OCI-LY1 (cell line): ENCODE results near the gene FILIP1.
"Not testable (repeated sequence)": the region's sequence is repeated elsewhere in the genome, so short reads cannot be mapped to it uniquely, and the experiment has no call there.

Experiments
- H2AFZ ChIP-seq: fragments of 200-600 bp; sonication (generic), shearing (Covaris generic); 2 replicates; pipeline ENCODE4 v1.6.0; 2014; ENCODE audit warnings: antibody characterized with exemption, mild to moderate bottlenecking, low read length
- H3F3A ChIP-seq: fragments of 200-600 bp; sonication (generic), shearing (Covaris generic); 2 replicates; pipeline ENCODE4 v1.6.0; 2014; ENCODE audit warnings: mild to moderate bottlenecking, antibody characterized with exemption, low read length, moderate library complexity; ENCODE audit not compliant: insufficient read depth
- H3K27ac ChIP-seq: fragments of 200-600 bp; sonication (generic); 2 replicates; pipeline ENCODE4 v1.5.1; 2014; ENCODE audit warnings: low read length, mixed run types, mild to moderate bottlenecking, low read depth; ENCODE audit not compliant: poor library complexity, severe bottlenecking
- H3K27me3 ChIP-seq: fragments of 200-600 bp; sonication (generic); 2 replicates; pipeline ENCODE4 v1.6.0; 2014; ENCODE audit warnings: antibody characterized with exemption, mild to moderate bottlenecking, low read length, moderate library complexity; ENCODE audit not compliant: insufficient read depth
- H3K36me3 ChIP-seq: fragments of 200-600 bp; sonication (generic); 2 replicates; pipeline ENCODE4 v1.6.1; 2014; ENCODE audit warnings: mild to moderate bottlenecking, antibody characterized with exemption, low read length, moderate library complexity, mixed read lengths; ENCODE audit not compliant: insufficient read depth
- H3K4me1 ChIP-seq: fragments of 200-600 bp; sonication (generic); 2 replicates; pipeline ENCODE4 v1.5.1; 2014; ENCODE audit warnings: mild to moderate bottlenecking, low read length, moderate library complexity; ENCODE audit not compliant: insufficient read depth, severe bottlenecking
- H3K4me2 ChIP-seq: fragments of 200-600 bp; sonication (generic), shearing (Covaris generic); 2 replicates; pipeline ENCODE4 v1.6.1; 2014; ENCODE audit warnings: low read length
- H3K4me3 ChIP-seq: fragments of 200-600 bp; sonication (generic); 2 replicates; pipeline ENCODE4 v1.5.1; 2014; ENCODE audit warnings: low read length, low read depth, mild to moderate bottlenecking, mixed read lengths; ENCODE audit not compliant: poor library complexity, severe bottlenecking
- H3K79me2 ChIP-seq: fragments of 200-600 bp; shearing (Covaris generic); 2 replicates; pipeline ENCODE4 v1.6.1; 2016; ENCODE audit warnings: mixed run types, low read length, mixed read lengths; ENCODE audit not compliant: insufficient read depth
- H3K9ac ChIP-seq: fragments of 200-600 bp; sonication (generic), shearing (Covaris generic); 2 replicates; pipeline ENCODE4 v1.6.1; 2014; ENCODE audit warnings: mild to moderate bottlenecking, low read length, mixed read lengths
- H3K9me2 ChIP-seq: fragments of 200-600 bp; sonication (generic), shearing (Covaris generic); 2 replicates; pipeline ENCODE4 v1.6.1; 2014; ENCODE audit warnings: low read depth, mild to moderate bottlenecking, low read length, mixed read lengths
- H3K9me3 ChIP-seq: fragments of 200-600 bp; shearing (Covaris generic); 2 replicates; pipeline ENCODE4 v1.6.1; 2014; ENCODE audit warnings: low read length, mixed read lengths
- H4K20me1 ChIP-seq: fragments of 200-600 bp; sonication (generic), shearing (Covaris generic); 2 replicates; pipeline ENCODE4 v1.6.0; 2016; ENCODE audit warnings: mild to moderate bottlenecking, low read length; ENCODE audit not compliant: insufficient read depth
- CTCF ChIP-seq: fragments of 200-600 bp; sonication (generic), shearing (Covaris generic); IDR thresholded peaks from 2 replicates; pipeline ENCODE4 v1.5.1; 2017; ENCODE audit warnings: mild to moderate bottlenecking, antibody characterized with exemption, low read length, moderate library complexity, mixed read lengths
- EZH2 ChIP-seq: fragments of 200-600 bp; sonication (generic), shearing (Covaris generic); IDR thresholded peaks from 2 replicates; pipeline ENCODE4 v1.8.0; 2017; ENCODE audit warnings: borderline replicate concordance, mixed run types, mild to moderate bottlenecking, antibody characterized with exemption, low read length, moderate library complexity, mixed read lengths

The FILIP1 gene

GRCh38 chr6:75416443-75416842, 77.2 kb downstream of the FILIP1 start:
- Histone ChIP-seq H3K4me3 (no peak overlapping the region), H3K4me2 (no peak overlapping the region), H3K9me2 (no peaks in the 10 kb centered on the region), H2AFZ (no peak overlapping the region), H3K4me1 (no peaks in the 10 kb centered on the region), H3K9ac (no peak overlapping the region), H3F3A (no peaks in the 10 kb centered on the region), H3K27ac (no peak overlapping the region), H3K9me3 (no peaks in the 10 kb centered on the region), H3K79me2 (no peaks in the 10 kb centered on the region), H3K27me3 (no peaks in the 10 kb centered on the region), H3K36me3 (no peaks in the 10 kb centered on the region), H4K20me1 (no peaks in the 10 kb centered on the region; the same call in 1 of the 2 replicates)
- TF ChIP-seq CTCF (no peak), EZH2 (no peak)

GRCh38 chr6:75415804-75416203, 77.8 kb downstream of the FILIP1 start:
- H3K27me3 ChIP-seq: no peaks in the 10 kb centered on the region
- H3K9me2 ChIP-seq: no peaks in the 10 kb centered on the region
- no peak overlapping the region for H3K4me2 ChIP-seq
- H3K36me3 ChIP-seq: no peaks in the 10 kb centered on the region
- TF ChIP-seq CTCF (no peak), EZH2 (no peak)
- no peak overlapping the region for H3K27ac ChIP-seq
- no peak overlapping the region for H3K4me3 ChIP-seq
- no peaks in the 10 kb centered on the region for H3K79me2 ChIP-seq
- no peaks in the 10 kb centered on the region; the same call in 1 of the 2 replicates for H4K20me1 ChIP-seq
- H3K9me3 ChIP-seq: no peaks in the 10 kb centered on the region
- H3F3A ChIP-seq: no peaks in the 10 kb centered on the region
- H3K9ac ChIP-seq: no peak overlapping the region
- H2AFZ ChIP-seq: no peak overlapping the region
- H3K4me1 ChIP-seq: no peaks in the 10 kb centered on the region

GRCh38 chr6:75414445-75415021, 79.1 kb downstream of the FILIP1 start:
- TF ChIP-seq EZH2: no peak
- Histone ChIP-seq H3K4me2 (no peak overlapping the region), H3K9me2 (no peaks in the 10 kb centered on the region), H3K79me2 (no peaks in the 10 kb centered on the region), H3F3A (no peaks in the 10 kb centered on the region), H3K27me3 (no peaks in the 10 kb centered on the region), H3K9ac (no peak overlapping the region), H3K27ac (no peak overlapping the region), H3K4me3 (no peak overlapping the region), H2AFZ (no peak overlapping the region), H3K4me1 (no peaks in the 10 kb centered on the region), H4K20me1 (no peaks in the 10 kb centered on the region; the same call in 1 of the 2 replicates), H3K9me3 (no peaks in the 10 kb centered on the region), H3K36me3 (no peaks in the 10 kb centered on the region)

- no peaks in the 10 kb centered on the region for H3F3A ChIP-seq
- H3K4me2 ChIP-seq: no peak overlapping the region
- H3K4me3 ChIP-seq: no peak overlapping the region
- no peaks in the 10 kb centered on the region for H3K36me3 ChIP-seq
- no peak overlapping the region for H3K27ac ChIP-seq
- no peaks in the 10 kb centered on the region for H3K79me2 ChIP-seq
- no peak overlapping the region for H3K9ac ChIP-seq
- H2AFZ ChIP-seq: no peak overlapping the region
- H3K4me1 ChIP-seq: no peaks in the 10 kb centered on the region
- no peaks in the 10 kb centered on the region; the same call in 1 of the 2 replicates for H4K20me1 ChIP-seq
- TF ChIP-seq CTCF (no peak), EZH2 (no peak)
- H3K27me3 ChIP-seq: no peaks in the 10 kb centered on the region
- H3K9me2 ChIP-seq: no peaks in the 10 kb centered on the region
- no peaks in the 10 kb centered on the region for H3K9me3 ChIP-seq
Observed at GRCh38 chr6:75412969-75413662, 80.5 kb downstream of the FILIP1 start.

GRCh38 chr6:75410564-75410963, 83.0 kb downstream of the FILIP1 start:
- H3K4me3 ChIP-seq, H3K36me3 ChIP-seq, H3K79me2 ChIP-seq, H3K9me2 ChIP-seq, H2AFZ ChIP-seq, H4K20me1 ChIP-seq, H3F3A ChIP-seq, H3K4me2 ChIP-seq, H3K27ac ChIP-seq, H3K4me1 ChIP-seq, H3K27me3 ChIP-seq, H3K9ac ChIP-seq, H3K9me3 ChIP-seq: not testable (repeated sequence)
